ENCODE measurements around the gene GLT8D1.

GLT8D1 gene

DNA sequence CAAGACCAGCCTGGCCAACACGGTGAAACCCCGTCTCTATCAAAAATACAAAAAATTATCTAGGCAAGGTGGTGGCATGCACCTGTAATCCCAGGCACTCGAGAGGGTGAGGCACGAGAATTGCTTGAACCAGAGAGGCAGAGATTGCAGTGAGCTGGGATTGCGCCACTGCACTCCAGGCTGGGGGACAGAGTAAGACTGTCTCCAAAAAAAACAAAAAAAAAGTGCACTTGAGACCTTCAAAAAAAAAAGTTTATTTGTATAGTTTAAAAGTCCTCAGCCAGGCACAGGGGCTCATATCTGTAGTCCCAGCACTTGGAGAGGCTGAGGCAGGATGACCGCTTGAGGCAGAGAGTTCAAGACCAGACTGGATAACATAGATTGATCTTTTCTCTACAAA, 22.0 kb downstream of the GLT8D1 start:
- in situ Hi-C loops (cut with HindIII; ENCODE audit: low sequenced_read_pairs): no loop called here

DNA sequence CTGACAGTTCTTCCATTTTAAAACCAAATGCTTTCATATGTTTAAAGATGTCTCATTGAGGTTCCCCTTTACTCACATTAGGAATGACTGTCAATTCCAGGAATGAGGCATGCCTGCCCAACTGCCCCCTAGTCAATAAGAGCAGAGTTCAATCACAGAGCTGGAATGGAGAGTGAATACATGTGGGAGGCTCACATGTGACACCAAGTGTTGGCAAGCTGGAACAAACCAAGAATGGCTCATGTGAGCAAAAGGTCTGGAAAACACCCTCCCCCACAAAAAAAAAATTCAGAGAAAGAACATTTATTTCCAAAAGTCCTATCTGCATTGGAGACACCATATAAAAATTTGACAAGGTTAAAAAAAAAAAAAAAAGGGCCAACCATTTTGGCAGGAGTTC, 23.6 kb downstream of the GLT8D1 start:
- in situ Hi-C loops (cut with HindIII; ENCODE audit: low sequenced_read_pairs): no loop called here

- in situ Hi-C loops (cut with HindIII; ENCODE audit: low sequenced_read_pairs): no loop called here
Observed at GRCh38 chr3:52681596-52681995, 24.0 kb downstream of the GLT8D1 start.

GRCh38 chr3:52679811-52680210, 25.8 kb downstream of the GLT8D1 start:
- in situ Hi-C loops (cut with HindIII; ENCODE audit: low sequenced_read_pairs): loop anchor here (10.0 kb wide), 1 partner anchor 195 kb away; no protein-coding TSS in a partner anchor

DNA sequence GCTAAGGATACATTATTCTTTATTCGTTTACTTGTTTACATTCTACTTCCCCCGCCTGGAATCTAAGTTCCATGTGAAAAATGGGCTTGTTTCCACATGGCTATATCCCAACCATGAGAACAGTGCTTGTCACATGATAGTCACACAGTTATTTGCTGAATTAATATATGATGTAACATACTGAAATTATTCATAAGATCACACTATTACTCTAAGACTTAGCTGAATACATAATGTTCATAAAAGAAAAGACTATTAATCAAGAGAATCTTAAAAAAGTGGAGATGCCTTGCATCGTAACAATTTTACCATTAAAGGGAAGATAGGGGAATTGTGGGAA, 26.4 kb downstream of the GLT8D1 start:
- in situ Hi-C loops (cut with HindIII; ENCODE audit: low sequenced_read_pairs): loop anchor here (10.0 kb wide), 1 partner anchor 194 kb away; no protein-coding TSS in a partner anchor

- in situ Hi-C loops (cut with HindIII; ENCODE audit: low sequenced_read_pairs): loop anchor here (10.0 kb wide), 1 partner anchor 194 kb away; no protein-coding TSS in a partner anchor
Observed at GRCh38 chr3:52678265-52679198, 27.1 kb downstream of the GLT8D1 start.

- in situ Hi-C loops (cut with HindIII; ENCODE audit: low sequenced_read_pairs): loop anchor here (10.0 kb wide), 1 partner anchor 191 kb away; no protein-coding TSS in a partner anchor
Observed at GRCh38 chr3:52676201-52676600, 29.4 kb downstream of the GLT8D1 start.

- in situ Hi-C loops (cut with HindIII; ENCODE audit: low sequenced_read_pairs): loop anchor here (10.0 kb wide), 1 partner anchor 187 kb away; no protein-coding TSS in a partner anchor
Observed at GRCh38 chr3:52671676-52672075, 33.9 kb downstream of the GLT8D1 start.

DNA sequence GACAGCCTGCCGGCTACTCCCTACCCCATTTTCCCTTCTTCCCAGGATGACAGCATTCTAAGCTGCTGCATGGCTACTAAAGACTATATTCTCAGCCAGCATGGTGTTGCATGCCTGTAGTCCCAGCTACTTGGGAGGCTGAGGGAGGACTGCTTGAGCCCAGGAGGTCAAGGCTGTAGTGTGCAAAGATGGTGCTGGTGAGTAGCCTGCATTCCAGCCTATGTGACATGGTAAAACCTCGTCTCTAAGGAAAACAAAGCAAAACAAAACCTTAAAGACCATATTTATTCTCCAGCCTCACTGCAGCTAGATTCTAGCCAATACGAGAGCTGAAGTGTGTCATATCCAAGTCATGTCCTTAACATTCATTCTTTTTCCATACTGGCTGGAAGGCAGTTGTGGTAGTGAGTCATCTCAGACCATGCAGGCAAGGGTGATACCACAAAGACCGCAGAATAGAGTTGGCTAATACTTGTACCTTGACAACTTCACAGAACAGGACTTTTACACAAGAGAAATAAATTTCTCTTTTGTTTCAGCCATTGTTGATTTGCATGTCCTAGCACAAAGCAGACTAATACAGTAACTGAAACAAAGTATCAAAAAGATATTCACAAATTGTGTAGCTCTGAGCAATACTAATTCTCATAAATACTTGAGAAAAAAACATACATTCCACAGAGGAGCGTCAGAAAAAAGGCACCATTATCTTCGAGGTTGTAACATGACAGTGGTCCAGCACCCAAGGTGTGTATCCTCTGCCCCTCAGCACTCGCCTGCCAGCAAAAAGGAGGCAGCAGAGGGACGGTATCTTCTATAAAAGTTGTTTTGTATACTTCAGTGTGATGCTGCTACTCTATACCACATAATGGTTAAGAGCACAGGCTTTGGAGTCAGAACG, 34.7 kb downstream of the GLT8D1 start:
- in situ Hi-C loops (cut with HindIII; ENCODE audit: low sequenced_read_pairs): loop anchor here (10.0 kb wide), 1 partner anchor 186 kb away; no protein-coding TSS in a partner anchor

- in situ Hi-C loops (cut with HindIII; ENCODE audit: low sequenced_read_pairs): no loop called here
Observed at GRCh38 chr3:52663098-52663497, 42.5 kb downstream of the GLT8D1 start.

DNA sequence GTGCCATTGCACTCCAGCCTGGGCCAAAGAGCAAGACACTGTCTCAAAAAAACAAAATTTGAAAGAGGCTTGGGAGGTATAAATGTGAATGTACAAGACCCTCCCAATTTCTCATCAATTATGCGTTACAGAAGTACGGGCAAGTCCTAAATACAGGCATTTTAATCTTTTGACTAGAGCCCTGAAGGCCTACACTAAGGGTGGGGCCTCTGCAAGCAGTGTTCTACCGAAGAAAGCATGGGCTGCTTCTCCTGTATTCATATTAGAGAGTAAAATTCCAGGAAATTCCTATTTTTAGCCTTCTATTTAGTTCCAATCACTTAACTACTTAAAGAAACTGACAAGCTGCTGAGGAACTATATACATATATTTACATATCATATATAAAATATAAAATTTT, 45.5 kb downstream of the GLT8D1 start:
- in situ Hi-C loops (cut with HindIII; ENCODE audit: low sequenced_read_pairs): no loop called here

DNA sequence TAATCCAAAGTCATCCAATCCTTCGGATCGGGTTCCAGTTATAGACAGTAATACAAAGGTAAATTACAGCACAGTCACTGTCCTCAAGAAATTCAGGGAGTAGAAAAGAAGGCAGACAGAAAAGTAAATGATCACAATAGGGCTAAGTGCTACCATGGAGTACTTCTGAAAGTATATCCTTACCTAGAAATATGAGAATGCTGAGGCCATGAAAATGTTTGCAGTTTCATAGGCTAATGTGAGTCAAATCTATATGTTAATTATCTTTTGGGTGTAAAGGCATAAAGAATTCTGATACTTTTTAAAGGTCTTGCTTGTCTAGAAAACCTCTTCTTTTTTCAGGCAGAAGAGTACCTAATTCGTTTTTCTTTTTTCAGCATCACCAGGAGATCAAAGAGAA, 49.7 kb downstream of the GLT8D1 start:
- in situ Hi-C loops (cut with HindIII; ENCODE audit: low sequenced_read_pairs): no loop called here

DNA sequence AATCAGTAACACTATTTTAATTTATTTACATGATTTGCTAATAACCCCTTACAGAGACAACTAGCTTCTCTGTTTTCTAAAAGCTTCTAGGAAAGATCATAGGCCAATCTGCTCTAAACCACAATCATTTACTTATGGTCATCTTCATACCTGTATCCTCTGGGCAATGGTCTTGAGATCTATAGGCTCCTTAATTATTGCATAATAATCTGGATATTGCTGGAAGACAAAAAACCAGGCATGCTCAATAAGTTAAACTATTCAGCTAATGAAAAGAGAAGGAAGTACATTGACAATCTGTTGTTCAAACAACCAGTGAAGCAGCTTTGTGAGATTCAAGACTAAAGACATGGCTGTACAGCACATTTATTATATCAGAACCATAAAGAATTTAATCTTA, 54.0 kb downstream of the GLT8D1 start:
- in situ Hi-C loops (cut with HindIII; ENCODE audit: low sequenced_read_pairs): no loop called here

DNA sequence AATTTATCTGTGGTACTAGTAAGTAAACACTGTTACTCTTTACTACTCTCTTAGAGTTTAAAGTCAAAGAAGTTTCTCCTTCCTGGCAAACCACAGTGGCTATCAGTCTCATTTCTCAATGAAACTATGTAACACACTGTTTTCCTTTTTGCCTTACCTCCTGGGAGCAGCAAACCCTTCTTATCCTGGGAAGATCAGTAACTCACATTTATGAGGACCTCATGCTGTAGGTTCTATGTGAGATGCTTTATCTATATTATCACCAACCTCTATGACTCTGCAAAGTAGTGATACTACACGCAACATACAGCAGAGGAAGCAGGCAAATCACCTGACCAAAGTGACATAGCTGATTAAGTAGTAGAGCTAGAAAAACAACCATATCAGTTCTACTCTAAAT, 55.2 kb downstream of the GLT8D1 start:
- in situ Hi-C loops (cut with HindIII; ENCODE audit: low sequenced_read_pairs): no loop called here

GRCh38 chr3:52649461-52650210, 56.0 kb downstream of the GLT8D1 start:
- in situ Hi-C loops (cut with HindIII; ENCODE audit: low sequenced_read_pairs): no loop called here

- in situ Hi-C loops (cut with HindIII; ENCODE audit: low sequenced_read_pairs): no loop called here
Observed at GRCh38 chr3:52645549-52645948, 60.0 kb downstream of the GLT8D1 start.
